ENCODE measurements around the gene TMEM222. TPM values are rescaled to one million over a fixed set of nuclear protein-coding genes. Genes with fewer than 3 reads are reported as not detected.

TMEM222 gene
- total RNA-seq, 1 experiment from 2014 or later: 28.7 TPM

- no peak for ATAC-seq
- no peaks in the 10 kb centered on the region for H3K9me3 Mint-ChIP-seq
- TF ChIP-seq SMAD3 (CRISPR knock-in tag; IDR thresholded peaks at IDR 0.05; ENCODE audit: borderline replicate concordance) (no peak), PRRX2 (CRISPR knock-in tag; IDR thresholded peaks at IDR 0.05) (no peak), ZNF423 (CRISPR knock-in tag; IDR thresholded peaks at IDR 0.05) (no peak), EMX1 (CRISPR knock-in tag; IDR thresholded peaks at IDR 0.05) (no peak), ZNF263 (CRISPR knock-in tag; IDR thresholded peaks at IDR 0.05; ENCODE audit: low read depth) (no peak), ESRRA (CRISPR knock-in tag; IDR thresholded peaks at IDR 0.05; ENCODE audit: borderline replicate concordance) (no peak), ARID4B (CRISPR knock-in tag; IDR thresholded peaks at IDR 0.05; ENCODE audit: borderline replicate concordance) (no peak), JUN (CRISPR knock-in tag; IDR thresholded peaks at IDR 0.05) (no peak), FOXK1 (CRISPR knock-in tag; IDR thresholded peaks at IDR 0.05) (no peak), CDX4 (CRISPR knock-in tag; IDR thresholded peaks at IDR 0.05; ENCODE audit: borderline replicate concordance) (no peak), HMGA2 (CRISPR knock-in tag; IDR thresholded peaks at IDR 0.05) (no peak), NFE2L1 (CRISPR knock-in tag; IDR thresholded peaks at IDR 0.05) (no peak), MLX (CRISPR knock-in tag; IDR thresholded peaks at IDR 0.05) (no peak), ZNF532 (CRISPR knock-in tag; IDR thresholded peaks at IDR 0.05; ENCODE audit: borderline replicate concordance) (no peak), CREB1 (CRISPR knock-in tag; IDR thresholded peaks at IDR 0.05) (no peak), MYBL2 (CRISPR knock-in tag; IDR thresholded peaks at IDR 0.05) (no peak), RORB (CRISPR knock-in tag; IDR thresholded peaks at IDR 0.05) (no peak)
- no peak for DNase-seq (ENCODE audit: low spot score)
- H3K36me3 Mint-ChIP-seq: no peaks in the 10 kb centered on the region
- peaks cover 8% of the 10 kb centered on the region for H3K27me3 Mint-ChIP-seq (ENCODE audit: low read depth)
- peaks cover 16% of the 10 kb centered on the region for H3K4me1 Mint-ChIP-seq
- CTCF ChIA-PET: interaction anchor here (0.7 to 3.5 kb wide), 7 partner anchors 11 to 73 kb away, joined by 3 to 11 read pairs (median 5); no protein-coding TSS in a partner anchor
- no peak overlapping the region for H3K27ac Mint-ChIP-seq
- POLR2A ChIA-PET: interaction anchor here (1.2 kb wide), 1 partner anchor 12 kb away, joined by 3 read pairs; no protein-coding TSS in a partner anchor
- no peak overlapping the region for H3K4me3 Mint-ChIP-seq
Observed at GRCh38 chr1:27318596-27318995, 3.4 kb upstream of the TMEM222 start.
